Measurements from ENCODE around the gene CSPG4.

- TF ChIP-seq POLR2AphosphoS5 (IDR thresholded peaks at IDR 0.05) (peak in 2 of 3 donors; percentile 39 to 66), CTCF (IDR thresholded peaks at IDR 0.05) (no peak)
Measured at GRCh38 chr15:75646944-75647364, 65.7 kb downstream of the CSPG4 start.
